Measurements from ENCODE around the gene HUS1B.

Gene HUS1B

DNA sequence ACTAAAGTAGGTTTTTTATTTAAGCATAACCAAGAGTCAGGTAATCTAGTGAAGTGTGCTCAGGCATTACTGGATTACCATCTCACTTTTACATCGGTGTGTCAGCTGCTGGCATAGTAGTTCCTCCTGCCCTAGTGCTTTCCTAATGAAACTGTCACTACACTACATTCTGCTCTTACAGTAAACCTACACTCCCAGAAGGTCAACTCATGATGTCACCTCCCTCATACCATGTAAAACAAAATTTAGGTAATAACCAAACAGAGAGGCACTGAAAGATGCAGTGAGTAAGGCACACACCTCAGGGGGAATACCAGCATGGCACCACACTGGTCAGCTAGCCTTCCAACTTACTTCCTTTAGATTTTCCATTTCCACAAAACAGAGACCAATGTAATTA is 23.3 kb downstream of the HUS1B start:
- Histone ChIP-seq H3K36me3 (ENCODE audit: control insufficient read depth, insufficient read depth, low read length) (no peaks in the 10 kb centered on the region; the same call in 1 of the 2 replicates), H3K27me3 (replicated peaks; ENCODE audit: control insufficient read depth, insufficient read depth, low read length) (no peaks in the 10 kb centered on the region), H3K4me3 (replicated peaks; ENCODE audit: low read depth, low read length) (no peak overlapping the region)
- TF ChIP-seq, protein P1, sequence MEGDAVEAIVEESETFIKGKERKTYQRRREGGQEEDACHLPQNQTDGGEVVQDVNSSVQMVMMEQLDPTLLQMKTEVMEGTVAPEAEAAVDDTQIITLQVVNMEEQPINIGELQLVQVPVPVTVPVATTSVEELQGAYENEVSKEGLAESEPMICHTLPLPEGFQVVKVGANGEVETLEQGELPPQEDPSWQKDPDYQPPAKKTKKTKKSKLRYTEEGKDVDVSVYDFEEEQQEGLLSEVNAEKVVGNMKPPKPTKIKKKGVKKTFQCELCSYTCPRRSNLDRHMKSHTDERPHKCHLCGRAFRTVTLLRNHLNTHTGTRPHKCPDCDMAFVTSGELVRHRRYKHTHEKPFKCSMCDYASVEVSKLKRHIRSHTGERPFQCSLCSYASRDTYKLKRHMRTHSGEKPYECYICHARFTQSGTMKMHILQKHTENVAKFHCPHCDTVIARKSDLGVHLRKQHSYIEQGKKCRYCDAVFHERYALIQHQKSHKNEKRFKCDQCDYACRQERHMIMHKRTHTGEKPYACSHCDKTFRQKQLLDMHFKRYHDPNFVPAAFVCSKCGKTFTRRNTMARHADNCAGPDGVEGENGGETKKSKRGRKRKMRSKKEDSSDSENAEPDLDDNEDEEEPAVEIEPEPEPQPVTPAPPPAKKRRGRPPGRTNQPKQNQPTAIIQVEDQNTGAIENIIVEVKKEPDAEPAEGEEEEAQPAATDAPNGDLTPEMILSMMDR (IDR thresholded peaks at IDR 0.05; ENCODE audit: insufficient read depth, low read length, poor library complexity, severe bottlenecking) = no peak
- DNase-seq (ENCODE audit: extremely low read depth, insufficient read length) = no peak

DNA sequence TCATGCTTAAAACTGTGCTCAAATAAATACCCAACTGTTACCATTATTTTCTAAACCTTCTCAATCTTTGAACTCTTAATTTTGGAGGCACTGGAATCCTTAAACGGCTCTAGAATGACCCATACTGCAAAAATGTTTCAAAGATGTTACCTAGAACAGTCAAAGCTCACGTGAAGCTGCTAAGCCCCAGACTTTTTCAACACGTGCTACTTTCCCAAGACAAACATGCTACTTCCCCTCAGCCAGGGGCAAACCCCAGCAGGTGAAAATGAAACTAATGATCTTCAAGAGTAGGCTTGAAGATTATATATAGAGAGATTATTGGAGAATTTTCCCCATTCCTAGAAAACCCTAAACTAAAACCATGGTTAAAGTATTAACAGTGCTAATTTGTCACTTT is 28.1 kb downstream of the HUS1B start:
- Histone ChIP-seq H3K36me3 (ENCODE audit: control insufficient read depth, insufficient read depth, low read length) (peaks cover 2% of the 10 kb centered on the region), H3K4me3 (replicated peaks; ENCODE audit: low read depth, low read length) (no peak overlapping the region), H3K27me3 (replicated peaks; ENCODE audit: control insufficient read depth, insufficient read depth, low read length) (no peaks in the 10 kb centered on the region)
- no peak for DNase-seq (ENCODE audit: extremely low read depth, insufficient read length)
- TF ChIP-seq, protein P1 (IDR thresholded peaks at IDR 0.05; ENCODE audit: insufficient read depth, low read length, poor library complexity, severe bottlenecking) = no peak

DNA sequence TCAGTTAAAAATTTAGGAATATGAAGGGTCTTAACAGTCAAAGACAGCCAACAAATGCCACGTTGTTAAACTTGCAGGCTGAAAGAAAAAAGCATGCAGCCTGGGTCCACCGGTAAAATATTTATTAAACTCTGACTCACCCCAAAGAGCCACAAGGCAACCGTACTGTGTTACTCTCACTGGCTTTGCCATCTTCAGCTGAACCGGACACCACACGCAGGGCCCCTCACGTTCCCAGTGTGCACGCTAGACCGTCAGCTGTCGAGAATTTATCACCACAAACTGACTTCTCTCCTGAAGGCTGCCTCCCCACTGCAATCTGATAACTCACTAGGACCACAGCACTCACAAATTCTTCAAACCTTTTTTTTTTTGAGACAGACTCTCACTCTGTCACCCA is 30.7 kb downstream of the HUS1B start:
- H3K27me3 ChIP-seq (replicated peaks; ENCODE audit: control insufficient read depth, insufficient read depth, low read length) = no peaks in the 10 kb centered on the region
- TF ChIP-seq, protein P1 (IDR thresholded peaks at IDR 0.05; ENCODE audit: insufficient read depth, low read length, poor library complexity, severe bottlenecking) = no peak
- no peak overlapping the region for H3K4me3 ChIP-seq (replicated peaks; ENCODE audit: low read depth, low read length)
- H3K36me3 ChIP-seq (ENCODE audit: control insufficient read depth, insufficient read depth, low read length) = peaks cover 2% of the 10 kb centered on the region
- DNase-seq (ENCODE audit: extremely low read depth, insufficient read length) = no peak

DNA sequence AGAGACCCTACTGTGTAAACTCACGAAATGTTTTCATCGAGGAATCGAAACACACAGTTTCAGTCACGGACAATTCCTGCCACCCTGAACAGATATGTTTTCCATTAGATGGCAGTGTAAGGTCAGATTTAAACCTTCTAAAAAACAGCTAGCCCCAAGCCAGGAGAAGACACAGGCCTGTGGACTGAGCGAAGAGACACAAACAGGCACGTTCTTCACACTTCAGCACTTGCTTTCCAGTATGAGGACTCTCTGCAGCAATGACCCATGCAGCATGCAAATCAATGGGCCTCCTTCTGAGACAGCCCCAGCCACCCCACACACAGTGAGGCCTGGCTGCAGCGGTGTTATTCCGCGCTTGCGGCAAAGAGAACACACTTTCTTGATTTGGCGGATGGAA is 31.9 kb downstream of the HUS1B start:
- H3K4me3 ChIP-seq (replicated peaks; ENCODE audit: low read depth, low read length) = no peak overlapping the region
- peaks cover 2% of the 10 kb centered on the region for H3K36me3 ChIP-seq (ENCODE audit: control insufficient read depth, insufficient read depth, low read length)
- H3K27me3 ChIP-seq (replicated peaks; ENCODE audit: control insufficient read depth, insufficient read depth, low read length) = no peaks in the 10 kb centered on the region
- TF ChIP-seq, protein P1 (IDR thresholded peaks at IDR 0.05; ENCODE audit: insufficient read depth, low read length, poor library complexity, severe bottlenecking) = no peak
- DNase-seq (ENCODE audit: extremely low read depth, insufficient read length) = no peak

DNA sequence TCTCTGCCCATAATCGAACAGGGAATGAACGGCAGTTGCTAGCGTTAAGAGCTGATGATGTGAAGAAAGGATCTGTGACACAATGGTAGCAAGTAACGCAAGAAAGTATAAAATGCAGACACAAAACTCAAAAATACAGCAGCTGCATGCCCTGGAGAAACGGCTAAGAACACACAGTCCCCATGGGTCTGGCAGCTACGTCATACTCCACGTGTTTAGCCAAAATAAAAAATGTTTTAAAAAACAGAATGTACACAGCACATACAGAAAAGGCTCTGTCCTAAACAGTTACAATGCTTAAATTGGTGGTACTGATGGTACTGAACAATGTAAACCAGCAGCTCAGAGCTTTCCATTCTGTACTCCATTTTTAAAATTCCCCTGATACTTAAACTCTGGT is 34.4 kb downstream of the HUS1B start:
- no peak overlapping the region for H3K4me3 ChIP-seq (replicated peaks; ENCODE audit: low read depth, low read length)
- TF ChIP-seq, protein P1 (IDR thresholded peaks at IDR 0.05; ENCODE audit: insufficient read depth, low read length, poor library complexity, severe bottlenecking) = no peak
- DNase-seq (ENCODE audit: extremely low read depth, insufficient read length) = no peak
- H3K36me3 ChIP-seq (ENCODE audit: control insufficient read depth, insufficient read depth, low read length) = peaks cover 2% of the 10 kb centered on the region
- no peaks in the 10 kb centered on the region for H3K27me3 ChIP-seq (replicated peaks; ENCODE audit: control insufficient read depth, insufficient read depth, low read length)

DNA sequence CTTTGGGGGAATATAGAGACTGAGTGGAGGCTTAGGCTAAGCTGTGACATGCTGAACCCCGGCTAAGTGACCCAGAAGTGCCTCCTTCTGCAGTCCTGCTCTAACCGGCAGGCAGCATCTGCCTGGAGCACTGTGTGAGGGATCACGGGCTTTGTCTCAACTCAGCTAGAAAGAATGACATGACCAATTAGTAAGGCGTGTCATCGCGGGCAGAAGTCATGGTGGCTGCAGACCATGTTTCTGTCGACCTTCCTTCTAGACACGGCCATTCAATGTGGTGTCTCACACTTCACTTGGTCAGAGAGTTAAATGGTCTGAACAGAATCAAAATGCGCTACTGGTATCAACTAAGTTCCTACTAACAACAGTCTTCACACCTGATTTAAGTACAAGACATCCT is 35.0 kb downstream of the HUS1B start:
- H3K4me3 ChIP-seq (replicated peaks; ENCODE audit: low read depth, low read length) = no peak overlapping the region
- DNase-seq (ENCODE audit: extremely low read depth, insufficient read length) = no peak
- no peaks in the 10 kb centered on the region for H3K27me3 ChIP-seq (replicated peaks; ENCODE audit: control insufficient read depth, insufficient read depth, low read length)
- TF ChIP-seq, protein P1 (IDR thresholded peaks at IDR 0.05; ENCODE audit: insufficient read depth, low read length, poor library complexity, severe bottlenecking) = no peak
- peaks cover 2% of the 10 kb centered on the region for H3K36me3 ChIP-seq (ENCODE audit: control insufficient read depth, insufficient read depth, low read length)
